HCT116 (cell line): ENCODE results near the gene NIPAL1. TPM values are rescaled to one million over a fixed set of nuclear protein-coding genes. Genes with fewer than 3 reads are reported as not detected.

Experiments
- ATAC-seq: fragments of 200-7000 bp; cut with Tn5 transposase; 2 replicates; pipeline ENCODE4 v1.9.1; 2020; ENCODE audit warnings: mild to moderate bottlenecking, moderate library complexity
- BruUV-seq: library from RNA; stranded (reverse); fragments of 400-500 nt; replicated peaks from 2 replicates; lab custom pipeline; 2021; lab: Mats Ljungman, UMichigan
- CTCF ChIA-PET: fragments of 300-600 bp; sonication (Branson Sonifier 250); formaldehyde crosslinking; loops from one replicate; lab custom pipeline; 2021; ENCODE audit warnings: antibody characterized with exemption; lab: Charles Lee
- POLR2A ChIA-PET: fragments of 300-600, 350-600 bp; sonication (Branson Sonifier 250); formaldehyde crosslinking; loops from one replicate; lab custom pipeline; 2021; ENCODE audit warnings: antibody characterized with exemption; lab: Charles Lee
- RAD21 ChIA-PET, 2 experiments: fragments of 300-600 bp; sonication (Branson Sonifier 250); formaldehyde crosslinking; loops; one replicate each; lab custom pipeline; 2023; ENCODE audit warnings: low total read pairs in 2 of 2; ENCODE audit not compliant: uncharacterized antibody in 2 of 2, unreplicated experiment in 2 of 2, low non-redundant PET in 1 of 2; lab: Charles Lee
- DNase-seq: peaks from one replicate; pipeline ENCODE4 v3.0.0-alpha.2; 2010; ENCODE audit warnings: low read depth, low spot score
- H2AFZ ChIP-seq: fragments of 200-600 bp; shearing (Covaris generic), sonication (generic); 2 replicates; pipeline ENCODE4 v1.6.1; 2017; ENCODE audit warnings: low read depth, mixed run types, mixed read lengths, antibody characterized with exemption, low read length; ENCODE audit not compliant: poor library complexity, severe bottlenecking
- H3K27ac ChIP-seq: 2 replicates; pipeline ENCODE4 v1.5.1; 2012; ENCODE audit warnings: low read depth, low read length
- H3K27me3 ChIP-seq: fragments of 200-600 bp; sonication (generic); 2 replicates; pipeline ENCODE4 v1.6.1; 2016; ENCODE audit warnings: mixed run types, low read length, mixed read lengths; ENCODE audit not compliant: insufficient read depth
- H3K36me3 ChIP-seq, 2 experiments: fragments of 200-500 bp in 1 of 2; fragments of 200-600 bp in 1 of 2; sonication (Bioruptor generic) in 1 of 2; sonication (generic) in 1 of 2; 2 replicates each; pipeline versions ENCODE4 v1.5.1 to v1.6.1; 2014 to 2016; ENCODE audit warnings: low read length in 2 of 2, inconsistent platforms in 1 of 2, mixed read lengths in 1 of 2, mixed run types in 1 of 2; ENCODE audit not compliant: insufficient read depth in 2 of 2, control insufficient read depth in 1 of 2
- H3K4me1 ChIP-seq, 2 experiments: fragments of 200-600 bp in 1 of 2; sonication (generic) in 1 of 2; 2 replicates each; pipeline versions ENCODE4 v1.5.1 to v1.6.1; 2012 to 2017; ENCODE audit warnings: low read length in 2 of 2, inconsistent platforms in 1 of 2, mild to moderate bottlenecking in 1 of 2, mixed read lengths in 1 of 2, mixed run types in 1 of 2, moderate library complexity in 1 of 2; ENCODE audit not compliant: insufficient read depth in 2 of 2, control insufficient read depth in 1 of 2
- H3K4me2 ChIP-seq: fragments of 200-600 bp; sonication (generic); 2 replicates; pipeline ENCODE4 v1.6.1; 2017; ENCODE audit warnings: mixed run types, low read length, mixed read lengths
- H3K4me3 ChIP-seq, 2 experiments: fragments of 200-600 bp in 1 of 2; sonication (generic) in 1 of 2; replicated peaks in 1 of 2; 2 replicates each; pipeline ENCODE4 v1.5.1; 2011 to 2016; ENCODE audit warnings: low read length in 2 of 2, control low read depth in 1 of 2, low read depth in 1 of 2, mild to moderate bottlenecking in 1 of 2, mixed read lengths in 1 of 2, mixed run types in 1 of 2
- H3K79me2 ChIP-seq: fragments of 200-600 bp; sonication (generic); 2 replicates; pipeline ENCODE4 v1.6.1; 2017; ENCODE audit warnings: mild to moderate bottlenecking, mixed run types, low read length, moderate library complexity, mixed read lengths; ENCODE audit not compliant: insufficient read depth
- H3K9ac ChIP-seq: fragments of 200-600 bp; sonication (generic); 2 replicates; pipeline ENCODE4 v1.6.1; 2016; ENCODE audit warnings: low read length, mixed read lengths
- H3K9me2 ChIP-seq: fragments of 200-600 bp; sonication (generic), shearing (Covaris generic); 2 replicates; pipeline ENCODE4 v1.6.1; 2017; ENCODE audit warnings: mixed run types, mild to moderate bottlenecking, moderate library complexity; ENCODE audit not compliant: insufficient read depth
- H3K9me3 ChIP-seq, 2 experiments: fragments of 200-500 bp in 1 of 2; fragments of 200-600 bp in 1 of 2; sonication (Bioruptor generic) in 1 of 2; sonication (generic) in 1 of 2; 2 replicates each; pipeline ENCODE4 v1.6.1; 2014 to 2017; ENCODE audit warnings: low read length in 2 of 2, mixed read lengths in 2 of 2, inconsistent platforms in 1 of 2, low read depth in 1 of 2, mild to moderate bottlenecking in 1 of 2, mixed run types in 1 of 2, moderate library complexity in 1 of 2; ENCODE audit not compliant: control insufficient read depth in 1 of 2, insufficient read depth in 1 of 2
- H4K20me1 ChIP-seq: fragments of 200-600 bp; sonication (generic), shearing (Covaris generic); 2 replicates; pipeline ENCODE4 v1.6.1; 2017; ENCODE audit warnings: mixed run types, mild to moderate bottlenecking, moderate library complexity; ENCODE audit not compliant: insufficient read depth
- CBX3 ChIP-seq: IDR thresholded peaks from 2 replicates; pipeline ENCODE4 v1.6.1; 2012; ENCODE audit warnings: low read depth
- CEBPB ChIP-seq: IDR thresholded peaks from 2 replicates; pipeline ENCODE4 v1.6.1; 2012; ENCODE audit warnings: low read depth
- EGR1 ChIP-seq: IDR thresholded peaks from 2 replicates; pipeline ENCODE4 v1.6.1; 2012; ENCODE audit warnings: low read depth
- ELF1 ChIP-seq: IDR thresholded peaks from 2 replicates; pipeline ENCODE4 v1.6.1; 2012; ENCODE audit warnings: low read depth, borderline replicate concordance
- EZH2phosphoT487 ChIP-seq: fragments of 200-600 bp; IDR thresholded peaks from 2 replicates; pipeline ENCODE4 v1.6.1; 2018; ENCODE audit warnings: antibody characterized with exemption, borderline replicate concordance
- FOSL1 ChIP-seq: IDR thresholded peaks from 2 replicates; pipeline ENCODE4 v1.6.1; 2012; ENCODE audit warnings: low read depth
- JUND ChIP-seq: IDR thresholded peaks from 2 replicates; pipeline ENCODE4 v1.6.1; 2012
- POLR2A ChIP-seq: IDR thresholded peaks from 2 replicates; pipeline ENCODE4 v1.7.0; 2011; ENCODE audit warnings: borderline replicate concordance; ENCODE audit not compliant: insufficient read depth, insufficient read length; ENCODE audit errors: extremely low read depth
- POLR2AphosphoS5 ChIP-seq: IDR thresholded peaks from 2 replicates; pipeline ENCODE4 v1.6.1; 2011; ENCODE audit warnings: mild to moderate bottlenecking, low read depth, low read length, moderate library complexity
- RAD21 ChIP-seq: IDR thresholded peaks from 2 replicates; pipeline ENCODE4 v1.6.1; 2012; ENCODE audit warnings: low read depth, mild to moderate bottlenecking
- SIN3A ChIP-seq: IDR thresholded peaks from 2 replicates; pipeline ENCODE4 v1.6.1; 2012; ENCODE audit warnings: low read depth
- SP1 ChIP-seq: IDR thresholded peaks from 2 replicates; pipeline ENCODE4 v1.6.1; 2012; ENCODE audit warnings: low read depth
- SRF ChIP-seq: IDR thresholded peaks from 2 replicates; pipeline ENCODE4 v1.6.1; 2012; ENCODE audit warnings: low read depth
- TCF7L2 ChIP-seq: IDR thresholded peaks from 2 replicates; pipeline ENCODE4 v1.7.0; 2011; ENCODE audit warnings: borderline replicate concordance, inconsistent platforms; ENCODE audit not compliant: insufficient read depth, insufficient read length; ENCODE audit errors: extremely low read depth
- ZNF274 ChIP-seq: fragments of 200-500 bp; sonication (Bioruptor generic); IDR thresholded peaks from 2 replicates; pipeline ENCODE4 v1.6.1; 2014; ENCODE audit warnings: mild to moderate bottlenecking, low read depth, low read length, inconsistent platforms
- intact Hi-C: fragments of 100-400 bp; cut with micrococcal nuclease; formaldehyde crosslinking; loops from 2 replicates; pipeline ENCODE4 v1.10.0; 2022
- total RNA-seq: library from RNA; stranded (reverse); gene quantifications from one replicate; pipeline ENCODE4 v1.2.1, GENCODE V29; 2021; ENCODE audit not compliant: unreplicated experiment
- TF ChIP-seq, protein P1 (sequence below), 3 experiments: fragments of 200-600 bp in 1 of 3; sonication (generic) in 1 of 3; IDR thresholded peaks in 2 of 3; conservative IDR thresholded peaks in 1 of 3; 2 replicates each; pipeline ENCODE4 v1.5.1; 2012 to 2017; ENCODE audit warnings: low read depth in 2 of 3, low read length in 2 of 3, antibody characterized with exemption in 1 of 3, borderline replicate concordance in 1 of 3, control low read depth in 1 of 3, mild to moderate bottlenecking in 1 of 3, mixed read lengths in 1 of 3, mixed run types in 1 of 3, moderate library complexity in 1 of 3; ENCODE audit not compliant: insufficient read depth in 1 of 3
- TF ChIP-seq, protein P2 (sequence below): IDR thresholded peaks from 2 replicates; pipeline ENCODE4 v1.6.1; 2011; ENCODE audit warnings: mild to moderate bottlenecking, low read length, moderate library complexity; ENCODE audit not compliant: insufficient replicate concordance; ENCODE audit errors: extremely low read depth

The NIPAL1 gene
- total RNA-seq, 1 experiment from 2014 or later: 7.0 TPM

DNA sequence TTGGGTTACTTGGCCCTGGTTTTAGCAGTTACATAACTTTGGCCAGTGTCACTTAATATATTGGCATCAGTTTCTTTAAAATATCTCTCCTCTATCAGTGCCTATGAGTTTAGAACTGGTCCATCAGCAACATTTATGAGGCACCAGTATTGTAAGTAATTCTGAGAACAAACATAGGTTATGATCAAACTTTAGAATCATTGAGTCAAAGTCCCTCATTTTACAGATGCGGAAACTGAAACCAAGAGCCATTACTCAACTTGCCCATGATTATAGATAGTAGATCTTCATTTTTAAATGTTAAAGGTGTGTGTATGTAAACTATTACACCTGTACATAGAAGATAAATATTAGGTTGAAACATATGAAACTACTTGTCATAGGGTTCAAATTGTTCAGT lies 4.5 kb downstream of the NIPAL1 start:
- Histone ChIP-seq H3K27ac (no peak overlapping the region), H3K9me2 (no peaks in the 10 kb centered on the region), H3K36me3 (peaks cover 0 to 3% of the 10 kb centered on the region in 2 experiments; a peak in 2 of 4 replicates), H3K79me2 (peaks cover 8% of the 10 kb centered on the region; the same call in 1 of the 2 replicates)
- TF ChIP-seq POLR2A: no peak
- no peak for TF ChIP-seq JUND
- TF ChIP-seq ZNF274: no peak
- TF ChIP-seq, protein P1, sequence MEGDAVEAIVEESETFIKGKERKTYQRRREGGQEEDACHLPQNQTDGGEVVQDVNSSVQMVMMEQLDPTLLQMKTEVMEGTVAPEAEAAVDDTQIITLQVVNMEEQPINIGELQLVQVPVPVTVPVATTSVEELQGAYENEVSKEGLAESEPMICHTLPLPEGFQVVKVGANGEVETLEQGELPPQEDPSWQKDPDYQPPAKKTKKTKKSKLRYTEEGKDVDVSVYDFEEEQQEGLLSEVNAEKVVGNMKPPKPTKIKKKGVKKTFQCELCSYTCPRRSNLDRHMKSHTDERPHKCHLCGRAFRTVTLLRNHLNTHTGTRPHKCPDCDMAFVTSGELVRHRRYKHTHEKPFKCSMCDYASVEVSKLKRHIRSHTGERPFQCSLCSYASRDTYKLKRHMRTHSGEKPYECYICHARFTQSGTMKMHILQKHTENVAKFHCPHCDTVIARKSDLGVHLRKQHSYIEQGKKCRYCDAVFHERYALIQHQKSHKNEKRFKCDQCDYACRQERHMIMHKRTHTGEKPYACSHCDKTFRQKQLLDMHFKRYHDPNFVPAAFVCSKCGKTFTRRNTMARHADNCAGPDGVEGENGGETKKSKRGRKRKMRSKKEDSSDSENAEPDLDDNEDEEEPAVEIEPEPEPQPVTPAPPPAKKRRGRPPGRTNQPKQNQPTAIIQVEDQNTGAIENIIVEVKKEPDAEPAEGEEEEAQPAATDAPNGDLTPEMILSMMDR (IDR thresholded peaks at IDR 0.05 in 2 of 3, conservative IDR thresholded peaks at IDR 0.05 in 1 of 3; ENCODE audit: borderline replicate concordance in 1 of 3, insufficient read depth in 1 of 3, low read depth in 2 of 3, low read length in 2 of 3): no peak
- no peak for TF ChIP-seq POLR2AphosphoS5
- TF ChIP-seq CEBPB: no peak
- no peak for TF ChIP-seq EZH2phosphoT487
- no peak for TF ChIP-seq SRF
- TF ChIP-seq ELF1: no peak
- TF ChIP-seq EGR1: no peak
- no peak for TF ChIP-seq FOSL1
- TF ChIP-seq CBX3: no peak
- TF ChIP-seq, protein P2, sequence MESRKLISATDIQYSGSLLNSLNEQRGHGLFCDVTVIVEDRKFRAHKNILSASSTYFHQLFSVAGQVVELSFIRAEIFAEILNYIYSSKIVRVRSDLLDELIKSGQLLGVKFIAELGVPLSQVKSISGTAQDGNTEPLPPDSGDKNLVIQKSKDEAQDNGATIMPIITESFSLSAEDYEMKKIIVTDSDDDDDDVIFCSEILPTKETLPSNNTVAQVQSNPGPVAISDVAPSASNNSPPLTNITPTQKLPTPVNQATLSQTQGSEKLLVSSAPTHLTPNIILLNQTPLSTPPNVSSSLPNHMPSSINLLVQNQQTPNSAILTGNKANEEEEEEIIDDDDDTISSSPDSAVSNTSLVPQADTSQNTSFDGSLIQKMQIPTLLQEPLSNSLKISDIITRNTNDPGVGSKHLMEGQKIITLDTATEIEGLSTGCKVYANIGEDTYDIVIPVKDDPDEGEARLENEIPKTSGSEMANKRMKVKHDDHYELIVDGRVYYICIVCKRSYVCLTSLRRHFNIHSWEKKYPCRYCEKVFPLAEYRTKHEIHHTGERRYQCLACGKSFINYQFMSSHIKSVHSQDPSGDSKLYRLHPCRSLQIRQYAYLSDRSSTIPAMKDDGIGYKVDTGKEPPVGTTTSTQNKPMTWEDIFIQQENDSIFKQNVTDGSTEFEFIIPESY: no peak
- no peak for TF ChIP-seq RAD21
- TF ChIP-seq SIN3A: no peak
- no peak for TF ChIP-seq SP1
- TF ChIP-seq TCF7L2: no peak
- TF ChIP-seq, all 23 proteins: peak for 0
- no peak for DNase-seq
- Histone ChIP-seq H2AFZ (no peak overlapping the region), H3K27me3 (no peaks in the 10 kb centered on the region), H3K9me3 (no peaks in the 10 kb centered on the region), H3K9ac (no peak overlapping the region), H4K20me1 (no peaks in the 10 kb centered on the region), H3K4me2 (no peak overlapping the region), H3K4me1 (peaks cover 0 to under 1% of the 10 kb centered on the region in 2 experiments; a peak in 1 of 4 replicates), H3K4me3 (no peak overlapping the region)
- ChIA-PET RAD21 (no interaction called here), POLR2A (no interaction called here), CTCF (no interaction called here)
- intact Hi-C loops: no loop called here
- BruUV-seq: no TSS peak
- no peak for ATAC-seq
